H1 (cell line): ENCODE data around the gene DYNC1H1. TPM values are rescaled to one million over a fixed set of nuclear protein-coding genes. Genes with fewer than 3 reads are reported as not detected.
A peak's percentile ranks its signal among the peaks of the same experiment; 100 is the strongest.

Experiments used
- BRCA1 ChIP-seq: IDR thresholded peaks from 2 replicates; pipeline ENCODE4 v1.6.1; 2012; ENCODE audit warnings: low read depth, low read length, improper control_type of control experiment
- CHD1 ChIP-seq: IDR thresholded peaks from 2 replicates; pipeline ENCODE4 v1.6.1; 2012; ENCODE audit warnings: low read depth, low read length, improper control_type of control experiment
- EGR1 ChIP-seq: IDR thresholded peaks from 2 replicates; pipeline ENCODE4 v1.6.1; 2011; ENCODE audit warnings: low read depth, low read length, borderline replicate concordance
- NANOG ChIP-seq: IDR thresholded peaks from 2 replicates; pipeline ENCODE4 v1.6.1; 2011; ENCODE audit warnings: low read length, low read depth, mild to moderate bottlenecking, inconsistent platforms; ENCODE audit not compliant: insufficient read depth, poor library complexity, severe bottlenecking
- SIN3A ChIP-seq, 2 experiments: IDR thresholded peaks in 1 of 2; conservative IDR thresholded peaks in 1 of 2; 2 replicates each; pipeline ENCODE4 v1.6.1; 2011 to 2012; ENCODE audit warnings: low read length in 2 of 2, improper control_type of control experiment in 1 of 2, low read depth in 1 of 2, mild to moderate bottlenecking in 1 of 2
- SIRT6 ChIP-seq: IDR thresholded peaks from one replicate; pipeline ENCODE4 v1.7.1; 2012; ENCODE audit warnings: low read length, inconsistent platforms
- SP4 ChIP-seq: IDR thresholded peaks from 2 replicates; pipeline ENCODE4 v1.6.1; 2012; ENCODE audit warnings: low read length, inconsistent platforms
- TAF7 ChIP-seq: optimal IDR thresholded peaks from 2 replicates; pipeline ENCODE3; 2011; ENCODE audit warnings: low read depth, mild to moderate bottlenecking, inconsistent platforms, low read length, moderate library complexity, borderline replicate concordance
- TBP ChIP-seq: IDR thresholded peaks from 2 replicates; pipeline ENCODE4 v1.6.1; 2011; ENCODE audit warnings: low read depth, low read length, improper control_type of control experiment
- polyA plus RNA-seq, 7 experiments: library from polyadenylated mRNA; depleted of rRNA in 3 of 7; stranded (reverse) in 5 of 7; unstranded in 2 of 7; fragments of >200 nt in 5 of 7; fragments of 200-250 nt in 2 of 7; gene quantifications; 1 replicate in 5 of 7; 2 replicates in 1 of 7; 4 replicates in 1 of 7; pipeline versions ENCODE4 v1.2.1 to v1.2.3, GENCODE V29; 2011 to 2013; ENCODE audit warnings: missing spikeins in 2 of 7, mixed read lengths in 2 of 7
- total RNA-seq: library from RNA; stranded (reverse); fragmentation: NEBNext Ultra II Directional; extraction: Animal tissue kit (Norgen Biotek cat#: 25700); gene quantifications from 2 replicates; pipeline ENCODE4 v1.2.1, GENCODE V29; 2021
- TF ChIP-seq, protein P1 (sequence below): fragments of 300-600 bp; sonication (generic); IDR thresholded peaks from 2 replicates; pipeline ENCODE4 v1.7.1; 2012; ENCODE audit warnings: low read length, moderate library complexity, mild to moderate bottlenecking, inconsistent platforms; ENCODE audit not compliant: insufficient replicate concordance

DYNC1H1 gene
- total and polyA plus RNA-seq, 2 of the 8 experiments (the other 6 are each of a cell fraction or from before 2014, with no cell fraction given), result 238 to 387 TPM

DNA sequence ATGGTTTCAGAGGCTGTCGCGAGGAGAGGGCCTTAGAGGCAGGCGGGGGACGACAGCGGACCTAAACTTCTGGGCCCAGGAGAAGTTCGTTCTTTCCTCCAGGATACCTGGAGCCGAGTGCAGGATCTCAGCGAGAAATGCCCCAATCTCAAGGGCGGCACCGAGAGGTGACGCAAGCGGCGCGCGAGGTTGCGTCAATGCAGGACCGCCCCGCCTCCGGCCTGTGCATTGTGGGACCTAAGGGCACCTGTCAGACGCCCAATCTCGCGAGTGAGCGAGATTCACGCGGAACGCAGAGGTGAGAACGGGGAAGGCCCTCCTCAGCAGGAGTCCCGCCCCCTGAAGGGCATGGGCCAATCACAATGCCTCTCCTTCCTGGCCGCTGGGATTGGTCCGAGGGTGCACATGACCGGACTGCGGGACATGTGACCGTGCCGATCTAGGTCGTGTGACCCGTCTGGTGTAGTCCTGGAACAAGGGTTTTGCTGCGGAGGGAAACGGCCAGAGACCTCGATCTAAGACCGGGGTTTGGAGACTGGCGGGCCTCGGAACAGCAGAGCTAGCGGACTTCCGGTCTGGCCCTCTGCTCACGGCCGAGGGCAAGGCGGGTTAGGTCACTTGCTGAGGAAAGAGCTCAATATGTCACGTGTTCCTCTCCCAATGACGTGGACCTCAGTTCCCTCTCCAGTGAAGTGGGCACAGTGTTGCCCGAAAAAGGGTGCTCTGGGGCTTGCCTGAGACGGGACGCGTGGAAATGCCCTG is 16.3 kb upstream of the DYNC1H1 start (continued):
- TF ChIP-seq, protein P1, sequence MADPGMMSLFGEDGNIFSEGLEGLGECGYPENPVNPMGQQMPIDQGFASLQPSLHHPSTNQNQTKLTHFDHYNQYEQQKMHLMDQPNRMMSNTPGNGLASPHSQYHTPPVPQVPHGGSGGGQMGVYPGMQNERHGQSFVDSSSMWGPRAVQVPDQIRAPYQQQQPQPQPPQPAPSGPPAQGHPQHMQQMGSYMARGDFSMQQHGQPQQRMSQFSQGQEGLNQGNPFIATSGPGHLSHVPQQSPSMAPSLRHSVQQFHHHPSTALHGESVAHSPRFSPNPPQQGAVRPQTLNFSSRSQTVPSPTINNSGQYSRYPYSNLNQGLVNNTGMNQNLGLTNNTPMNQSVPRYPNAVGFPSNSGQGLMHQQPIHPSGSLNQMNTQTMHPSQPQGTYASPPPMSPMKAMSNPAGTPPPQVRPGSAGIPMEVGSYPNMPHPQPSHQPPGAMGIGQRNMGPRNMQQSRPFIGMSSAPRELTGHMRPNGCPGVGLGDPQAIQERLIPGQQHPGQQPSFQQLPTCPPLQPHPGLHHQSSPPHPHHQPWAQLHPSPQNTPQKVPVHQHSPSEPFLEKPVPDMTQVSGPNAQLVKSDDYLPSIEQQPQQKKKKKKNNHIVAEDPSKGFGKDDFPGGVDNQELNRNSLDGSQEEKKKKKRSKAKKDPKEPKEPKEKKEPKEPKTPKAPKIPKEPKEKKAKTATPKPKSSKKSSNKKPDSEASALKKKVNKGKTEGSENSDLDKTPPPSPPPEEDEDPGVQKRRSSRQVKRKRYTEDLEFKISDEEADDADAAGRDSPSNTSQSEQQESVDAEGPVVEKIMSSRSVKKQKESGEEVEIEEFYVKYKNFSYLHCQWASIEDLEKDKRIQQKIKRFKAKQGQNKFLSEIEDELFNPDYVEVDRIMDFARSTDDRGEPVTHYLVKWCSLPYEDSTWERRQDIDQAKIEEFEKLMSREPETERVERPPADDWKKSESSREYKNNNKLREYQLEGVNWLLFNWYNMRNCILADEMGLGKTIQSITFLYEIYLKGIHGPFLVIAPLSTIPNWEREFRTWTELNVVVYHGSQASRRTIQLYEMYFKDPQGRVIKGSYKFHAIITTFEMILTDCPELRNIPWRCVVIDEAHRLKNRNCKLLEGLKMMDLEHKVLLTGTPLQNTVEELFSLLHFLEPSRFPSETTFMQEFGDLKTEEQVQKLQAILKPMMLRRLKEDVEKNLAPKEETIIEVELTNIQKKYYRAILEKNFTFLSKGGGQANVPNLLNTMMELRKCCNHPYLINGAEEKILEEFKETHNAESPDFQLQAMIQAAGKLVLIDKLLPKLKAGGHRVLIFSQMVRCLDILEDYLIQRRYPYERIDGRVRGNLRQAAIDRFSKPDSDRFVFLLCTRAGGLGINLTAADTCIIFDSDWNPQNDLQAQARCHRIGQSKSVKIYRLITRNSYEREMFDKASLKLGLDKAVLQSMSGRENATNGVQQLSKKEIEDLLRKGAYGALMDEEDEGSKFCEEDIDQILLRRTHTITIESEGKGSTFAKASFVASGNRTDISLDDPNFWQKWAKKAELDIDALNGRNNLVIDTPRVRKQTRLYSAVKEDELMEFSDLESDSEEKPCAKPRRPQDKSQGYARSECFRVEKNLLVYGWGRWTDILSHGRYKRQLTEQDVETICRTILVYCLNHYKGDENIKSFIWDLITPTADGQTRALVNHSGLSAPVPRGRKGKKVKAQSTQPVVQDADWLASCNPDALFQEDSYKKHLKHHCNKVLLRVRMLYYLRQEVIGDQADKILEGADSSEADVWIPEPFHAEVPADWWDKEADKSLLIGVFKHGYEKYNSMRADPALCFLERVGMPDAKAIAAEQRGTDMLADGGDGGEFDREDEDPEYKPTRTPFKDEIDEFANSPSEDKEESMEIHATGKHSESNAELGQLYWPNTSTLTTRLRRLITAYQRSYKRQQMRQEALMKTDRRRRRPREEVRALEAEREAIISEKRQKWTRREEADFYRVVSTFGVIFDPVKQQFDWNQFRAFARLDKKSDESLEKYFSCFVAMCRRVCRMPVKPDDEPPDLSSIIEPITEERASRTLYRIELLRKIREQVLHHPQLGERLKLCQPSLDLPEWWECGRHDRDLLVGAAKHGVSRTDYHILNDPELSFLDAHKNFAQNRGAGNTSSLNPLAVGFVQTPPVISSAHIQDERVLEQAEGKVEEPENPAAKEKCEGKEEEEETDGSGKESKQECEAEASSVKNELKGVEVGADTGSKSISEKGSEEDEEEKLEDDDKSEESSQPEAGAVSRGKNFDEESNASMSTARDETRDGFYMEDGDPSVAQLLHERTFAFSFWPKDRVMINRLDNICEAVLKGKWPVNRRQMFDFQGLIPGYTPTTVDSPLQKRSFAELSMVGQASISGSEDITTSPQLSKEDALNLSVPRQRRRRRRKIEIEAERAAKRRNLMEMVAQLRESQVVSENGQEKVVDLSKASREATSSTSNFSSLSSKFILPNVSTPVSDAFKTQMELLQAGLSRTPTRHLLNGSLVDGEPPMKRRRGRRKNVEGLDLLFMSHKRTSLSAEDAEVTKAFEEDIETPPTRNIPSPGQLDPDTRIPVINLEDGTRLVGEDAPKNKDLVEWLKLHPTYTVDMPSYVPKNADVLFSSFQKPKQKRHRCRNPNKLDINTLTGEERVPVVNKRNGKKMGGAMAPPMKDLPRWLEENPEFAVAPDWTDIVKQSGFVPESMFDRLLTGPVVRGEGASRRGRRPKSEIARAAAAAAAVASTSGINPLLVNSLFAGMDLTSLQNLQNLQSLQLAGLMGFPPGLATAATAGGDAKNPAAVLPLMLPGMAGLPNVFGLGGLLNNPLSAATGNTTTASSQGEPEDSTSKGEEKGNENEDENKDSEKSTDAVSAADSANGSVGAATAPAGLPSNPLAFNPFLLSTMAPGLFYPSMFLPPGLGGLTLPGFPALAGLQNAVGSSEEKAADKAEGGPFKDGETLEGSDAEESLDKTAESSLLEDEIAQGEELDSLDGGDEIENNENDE, result no peak
- TF ChIP-seq EGR1 (peak; percentile 63; the same call in 1 of the 2 replicates), BRCA1 (peak; percentile 100), SIN3A (conservative IDR thresholded peaks at IDR 0.05 in 1 of 2, IDR thresholded peaks at IDR 0.05 in 1 of 2; ENCODE audit: low read depth in 1 of 2, low read length in 2 of 2) (peak in 1 of 2 experiments; percentile 95; a peak in 3 of 4 replicates), TAF7 (peak; percentile 93), SP4 (peak; percentile 99), SIRT6 (no peak), NANOG (no peak), CHD1 (no peak), TBP (peak; percentile 95)
